ENCODE results near the gene SCARF1.

SCARF1 gene

GRCh38 chr17:1597861-1598342, 47.6 kb downstream of the SCARF1 start:
- no peak for DNase-seq

- DNase-seq: no peak
Observed at GRCh38 chr17:1593630-1593931, 52.0 kb downstream of the SCARF1 start.

- no peak for DNase-seq
Observed at GRCh38 chr17:1592751-1593629, 52.5 kb downstream of the SCARF1 start.

- DNase-seq: no peak
Observed at GRCh38 chr17:1591474-1592090, 54.0 kb downstream of the SCARF1 start.

GRCh38 chr17:1590747-1591473, 54.6 kb downstream of the SCARF1 start:
- DNase-seq: no peak

GRCh38 chr17:1590029-1590746, 55.3 kb downstream of the SCARF1 start:
- peak; percentile 77 for DNase-seq

- DNase-seq: no peak
Observed at GRCh38 chr17:1588821-1589585, 56.5 kb downstream of the SCARF1 start.

- no peak for DNase-seq
Observed at GRCh38 chr17:1584167-1584566, 61.4 kb downstream of the SCARF1 start.

Measured in T1000 (cell line).